ENCODE results near the gene NSD2.

The NSD2 gene

GRCh38 chr4:1945912-1946311 is 74.7 kb downstream of the NSD2 start:
- no peak for DNase-seq

- DNase-seq: no peak
Measured at GRCh38 chr4:1948232-1948631, 77.0 kb downstream of the NSD2 start.

- no peak for DNase-seq
Measured at GRCh38 chr4:1948892-1949436, 77.8 kb downstream of the NSD2 start.

- no peak for DNase-seq
Measured at GRCh38 chr4:1950369-1950768, 79.2 kb downstream of the NSD2 start.

- no peak for DNase-seq
Measured at GRCh38 chr4:1952058-1952700, 81.0 kb downstream of the NSD2 start.

GRCh38 chr4:1952719-1953118 is 81.5 kb downstream of the NSD2 start:
- no peak for DNase-seq

- no peak for DNase-seq
Measured at GRCh38 chr4:1953335-1953734, 82.1 kb downstream of the NSD2 start.

- no peak for DNase-seq
Measured at GRCh38 chr4:1956631-1957030, 85.4 kb downstream of the NSD2 start.

GRCh38 chr4:1958276-1959103 is 87.3 kb downstream of the NSD2 start:
- DNase-seq: no peak

- no peak for DNase-seq
Measured at GRCh38 chr4:1959104-1959384, 87.9 kb downstream of the NSD2 start.

GRCh38 chr4:1960170-1960825 is 89.1 kb downstream of the NSD2 start:
- no peak for DNase-seq

- no peak for DNase-seq
Measured at GRCh38 chr4:1961038-1961437, 89.8 kb downstream of the NSD2 start.

- DNase-seq: no peak
Measured at GRCh38 chr4:1961563-1961962, 90.4 kb downstream of the NSD2 start.

GRCh38 chr4:1962980-1963379 is 91.8 kb downstream of the NSD2 start:
- DNase-seq: no peak

- DNase-seq: no peak
Measured at GRCh38 chr4:1964443-1964842, 93.2 kb downstream of the NSD2 start.

GRCh38 chr4:1964971-1965370 is 93.8 kb downstream of the NSD2 start:
- DNase-seq: no peak

- DNase-seq: no peak
Measured at GRCh38 chr4:1967512-1968149, 96.4 kb downstream of the NSD2 start.

GRCh38 chr4:1968686-1969295 is 97.6 kb downstream of the NSD2 start:
- DNase-seq: no peak

- no peak for DNase-seq
Measured at GRCh38 chr4:1969928-1970723, 98.9 kb downstream of the NSD2 start.

- no peak for DNase-seq
Measured at GRCh38 chr4:1970926-1971325, 99.7 kb downstream of the NSD2 start.

- no peak for DNase-seq
Measured at GRCh38 chr4:1971456-1972200, 100.4 kb downstream of the NSD2 start.
